SU-DHL-6 (cell line): ENCODE measurements around the gene SOX21.

Experiments used
- H2AFZ ChIP-seq: fragments of 200-600 bp; sonication (generic); 2 replicates; pipeline ENCODE4 v1.6.1; 2014; ENCODE audit warnings: low read depth, mild to moderate bottlenecking, moderate library complexity, mixed read lengths, antibody characterized with exemption, low read length; ENCODE audit not compliant: severe bottlenecking
- H3F3A ChIP-seq: fragments of 200-600 bp; shearing (Covaris generic); 2 replicates; pipeline ENCODE4 v1.6.0; 2016; ENCODE audit warnings: antibody characterized with exemption, mild to moderate bottlenecking; ENCODE audit not compliant: insufficient read depth
- H3K27ac ChIP-seq: fragments of 200-600 bp; sonication (generic); 2 replicates; pipeline ENCODE4 v1.5.1; 2016; ENCODE audit warnings: low read depth, mild to moderate bottlenecking, low read length, moderate library complexity, mixed read lengths
- H3K27me3 ChIP-seq: fragments of 200-600 bp; sonication (generic), shearing (Covaris generic); 2 replicates; pipeline ENCODE4 v1.6.0; 2014; ENCODE audit warnings: mild to moderate bottlenecking, low read length
- H3K36me3 ChIP-seq: fragments of 200-600 bp; sonication (generic); 2 replicates; pipeline ENCODE4 v1.6.1; 2014; ENCODE audit warnings: mild to moderate bottlenecking, low read length, mixed read lengths
- H3K4me2 ChIP-seq: fragments of 300-600, 200-600 bp; shearing (Covaris generic), sonication (generic); 2 replicates; pipeline ENCODE4 v1.6.0; 2014; ENCODE audit warnings: low read length, low read depth, mild to moderate bottlenecking; ENCODE audit not compliant: poor library complexity, severe bottlenecking
- H3K4me3 ChIP-seq: fragments of 200-600 bp; sonication (generic); 2 replicates; pipeline ENCODE4 v1.5.1; 2014; ENCODE audit warnings: antibody characterized with exemption, low read length, mild to moderate bottlenecking, mixed read lengths; ENCODE audit not compliant: insufficient read depth, poor library complexity, severe bottlenecking
- H3K79me2 ChIP-seq: fragments of 200-600 bp; sonication (generic); 2 replicates; pipeline ENCODE4 v1.6.1; 2014; ENCODE audit warnings: mild to moderate bottlenecking, low read length, moderate library complexity; ENCODE audit not compliant: insufficient read depth
- H3K9ac ChIP-seq: fragments of 200-600 bp; sonication (generic); 2 replicates; pipeline ENCODE4 v1.7.0; 2014; ENCODE audit warnings: mild to moderate bottlenecking, low read length
- H3K9me2 ChIP-seq: fragments of 200-600 bp; sonication (generic); replicated peaks from 2 replicates; pipeline ENCODE4 v1.6.1; 2014; ENCODE audit warnings: low read length; ENCODE audit not compliant: insufficient read depth
- H3K9me3 ChIP-seq: fragments of 200-600 bp; sonication (generic); 2 replicates; pipeline ENCODE4 v1.6.1; 2014; ENCODE audit warnings: low read length, mixed read lengths; ENCODE audit not compliant: insufficient read depth
- H4K20me1 ChIP-seq: fragments of 200-600 bp; sonication (generic); 2 replicates; pipeline ENCODE4 v1.6.1; 2014; ENCODE audit warnings: low read depth, mild to moderate bottlenecking, antibody characterized with exemption, low read length, moderate library complexity, mixed read lengths
- CTCF ChIP-seq: fragments of 200-600 bp; sonication (generic); IDR thresholded peaks from one replicate; pipeline ENCODE4 v1.5.1; 2017; ENCODE audit warnings: antibody characterized with exemption, mild to moderate bottlenecking, low read length, moderate library complexity; ENCODE audit not compliant: insufficient read depth, poor library complexity, severe bottlenecking
- EZH2phosphoT487 ChIP-seq: fragments of 200-600 bp; sonication (generic), shearing (Covaris generic); conservative IDR thresholded peaks from 2 replicates; pipeline ENCODE4 v1.6.1; 2018; ENCODE audit warnings: mild to moderate bottlenecking, antibody characterized with exemption, low read length, moderate library complexity, mixed read lengths

Gene SOX21

GRCh38 chr13:94664889-94665288 is 47.5 kb downstream of the SOX21 start:
- no peak overlapping the region for H2AFZ ChIP-seq
- H3K27me3 ChIP-seq = no peaks in the 10 kb centered on the region
- H3K4me2 ChIP-seq = no peak overlapping the region
- H3K9me3 ChIP-seq = no peaks in the 10 kb centered on the region
- no peak overlapping the region for H3K9ac ChIP-seq
- H3K27ac ChIP-seq = no peak overlapping the region
- no peaks in the 10 kb centered on the region for H3F3A ChIP-seq
- no peak for TF ChIP-seq EZH2phosphoT487
- no peak for TF ChIP-seq CTCF
- no peaks in the 10 kb centered on the region for H3K36me3 ChIP-seq
- no peaks in the 10 kb centered on the region for H4K20me1 ChIP-seq
- no peak overlapping the region for H3K4me3 ChIP-seq
- no peaks in the 10 kb centered on the region for H3K79me2 ChIP-seq
- H3K9me2 ChIP-seq = no peaks in the 10 kb centered on the region

- Histone ChIP-seq H3K9me3 (no peaks in the 10 kb centered on the region), H3K9me2 (no peaks in the 10 kb centered on the region), H2AFZ (no peak overlapping the region), H3K36me3 (no peaks in the 10 kb centered on the region), H4K20me1 (no peaks in the 10 kb centered on the region), H3K4me2 (no peak overlapping the region), H3K9ac (no peak overlapping the region), H3K4me3 (no peak overlapping the region), H3K27ac (no peak overlapping the region), H3K79me2 (no peaks in the 10 kb centered on the region), H3F3A (no peaks in the 10 kb centered on the region), H3K27me3 (no peaks in the 10 kb centered on the region)
- no peak for TF ChIP-seq EZH2phosphoT487
- no peak for TF ChIP-seq CTCF
Measured at GRCh38 chr13:94662274-94662945, 49.9 kb downstream of the SOX21 start.

- Histone ChIP-seq H3K79me2 (no peaks in the 10 kb centered on the region), H3K4me3 (no peak overlapping the region), H4K20me1 (no peaks in the 10 kb centered on the region), H3K9ac (no peak overlapping the region), H3K9me2 (no peaks in the 10 kb centered on the region), H3K36me3 (no peaks in the 10 kb centered on the region), H3K4me2 (no peak overlapping the region), H3F3A (no peaks in the 10 kb centered on the region), H2AFZ (no peak overlapping the region), H3K27me3 (no peaks in the 10 kb centered on the region), H3K9me3 (no peaks in the 10 kb centered on the region), H3K27ac (no peak overlapping the region)
- TF ChIP-seq EZH2phosphoT487 = no peak
Measured at GRCh38 chr13:94661406-94661805, 50.9 kb downstream of the SOX21 start.

GRCh38 chr13:94660695-94661326 is 51.5 kb downstream of the SOX21 start:
- no peak overlapping the region for H2AFZ ChIP-seq

More at GRCh38 chr13:94660695-94661326, 51.5 kb downstream of the SOX21 start:
- Histone ChIP-seq H4K20me1 (no peaks in the 10 kb centered on the region), H3F3A (no peaks in the 10 kb centered on the region), H3K4me3 (no peak overlapping the region), H3K79me2 (no peaks in the 10 kb centered on the region), H3K9me3 (no peaks in the 10 kb centered on the region), H3K9me2 (no peaks in the 10 kb centered on the region), H3K27ac (no peak overlapping the region), H3K4me2 (no peak overlapping the region), H3K36me3 (no peaks in the 10 kb centered on the region), H3K27me3 (no peaks in the 10 kb centered on the region), H3K9ac (no peak overlapping the region)
- TF ChIP-seq CTCF = no peak
- TF ChIP-seq EZH2phosphoT487 = no peak
